AG04449 (cell line): Measurements from ENCODE around the gene SMURF2.
A peak's percentile ranks its signal among the peaks of the same experiment; 100 is the strongest.

Experiments
- CTCF ChIA-PET: fragments of 350-600 bp; formaldehyde crosslinking; extraction: SDS; loops from one replicate; lab custom pipeline; 2021; ENCODE audit warnings: antibody characterized with exemption; lab: Yijun Ruan, JAX
- POLR2A ChIA-PET: fragments of 400-600, 350-600 bp; formaldehyde crosslinking; extraction: SDS; loops from one replicate; lab custom pipeline; 2020; ENCODE audit warnings: antibody characterized with exemption, inconsistent platforms; lab: Yijun Ruan, JAX
- DNase-seq: peaks from one replicate; pipeline ENCODE4 v3.0.0-alpha.2; 2010; ENCODE audit warnings: low read depth, low spot score
- H3K4me3 ChIP-seq: 2 replicates; pipeline ENCODE4 v1.5.1; 2011; ENCODE audit warnings: low read depth, mild to moderate bottlenecking, control low read depth, low read length
- CTCF ChIP-seq: IDR thresholded peaks from one replicate; pipeline ENCODE4 v1.5.1; 2011; ENCODE audit warnings: mild to moderate bottlenecking, moderate library complexity, low read length, control low read depth, inconsistent platforms; ENCODE audit not compliant: insufficient read depth; ENCODE audit errors: missing control alignments

The SMURF2 gene

GRCh38 chr17:64506576-64507412 lies 155.3 kb downstream of the SMURF2 start, which contains the start of gene CEP95:
Gene CEP95, plus strand, starts transcription at chr17:64506977. Its CDS starts 121 bp downstream, at chr17:64507098.
- no peak for TF ChIP-seq CTCF
- H3K4me3 ChIP-seq: peak within 1 kb of the TSS; percentile 97
- POLR2A ChIA-PET: interaction anchor here (0.5 to 3.0 kb wide), 19 partner anchors 9 to 361 kb away, joined by 3 to 55 read pairs (median 4); partner anchors contain the start of gene POLG2
- CTCF ChIA-PET: interaction anchor here (1.0 to 8.5 kb wide), 5 partner anchors 9 to 187 kb away, joined by 3 to 88 read pairs (median 9); partner anchors contain the start of gene POLG2
- peak; percentile 95 for DNase-seq

- ChIA-PET CTCF (interaction anchor here (1.9 to 8.5 kb wide), 3 partner anchors 10 to 85 kb away, joined by 9 to 88 read pairs (median 78); partner anchors contain the start of gene POLG2), POLR2A (interaction anchor here (0.6 to 3.0 kb wide), 16 partner anchors 9 to 361 kb away, joined by 3 to 55 read pairs (median 4); partner anchors contain the start of gene POLG2)
- no peak for TF ChIP-seq CTCF
- peak; percentile 74 for DNase-seq
- H3K4me3 ChIP-seq: peak within 1 kb of the TSS; percentile 97
Measured at GRCh38 chr17:64506201-64506575, 155.9 kb downstream of the SMURF2 start, which contains the start of gene DDX5. Gene DDX5, minus strand, starts transcription at chr17:64506289. Its CDS starts 170 bp downstream, at chr17:64506119.

GRCh38 chr17:64505340-64506200 lies 156.5 kb downstream of the SMURF2 start:
- ChIA-PET POLR2A (interaction anchor here (0.6 to 3.0 kb wide), 15 partner anchors 8 to 765 kb away, joined by 3 to 55 read pairs (median 4); partner anchors contain the start of gene POLG2), CTCF (interaction anchor here (7.4 to 8.5 kb wide), 2 partner anchors 12 to 85 kb away, joined by 78 to 88 read pairs; partner anchors contain the start of gene POLG2)
- peak overlapping the region; percentile 97 for H3K4me3 ChIP-seq
- TF ChIP-seq CTCF: no peak
- no peak for DNase-seq

- DNase-seq: no peak
- CTCF ChIA-PET: interaction anchor here (7.4 to 8.5 kb wide), 2 partner anchors 12 to 84 kb away, joined by 78 to 88 read pairs; partner anchors contain the start of gene POLG2
- H3K4me3 ChIP-seq: peak overlapping the region; percentile 97
- TF ChIP-seq CTCF: no peak
- POLR2A ChIA-PET: interaction anchor here (0.6 to 3.0 kb wide), 9 partner anchors 7 to 765 kb away, joined by 3 to 55 read pairs (median 6); partner anchors contain the start of gene POLG2
Measured at GRCh38 chr17:64504769-64505339, 157.3 kb downstream of the SMURF2 start.

- DNase-seq: no peak
- H3K4me3 ChIP-seq: peak overlapping the region; percentile 97
- ChIA-PET POLR2A (interaction anchor here (1.0 to 3.0 kb wide), 2 partner anchors 7 to 201 kb away, joined by 3 to 55 read pairs; partner anchors contain the start of gene POLG2), CTCF (interaction anchor here (0.8 to 8.5 kb wide), 4 partner anchors 11 to 145 kb away, joined by 3 to 88 read pairs (median 41); partner anchors contain the start of gene POLG2)
- TF ChIP-seq CTCF: no peak
Measured at GRCh38 chr17:64503821-64504768, 158.0 kb downstream of the SMURF2 start.
